ENCODE measurements around the gene ARRDC5.
"Not testable (repeated sequence)": the region's sequence is repeated elsewhere in the genome, so short reads cannot be mapped to it uniquely, and the experiment has no call there.

ARRDC5 gene

GRCh38 chr19:4908360-4908759, 5.7 kb upstream of the ARRDC5 start:
- Histone ChIP-seq H3K79me2 (no peaks in the 10 kb centered on the region), H3K9me3 (ENCODE audit: control insufficient read depth, low read length) (no peaks in the 10 kb centered on the region), H3K36me3 (ENCODE audit: control insufficient read depth, insufficient read depth, low read length) (no peaks in the 10 kb centered on the region), H3K27me3 (ENCODE audit: control insufficient read depth, insufficient read depth, low read length) (no peaks in the 10 kb centered on the region), H3K4me1 (no peaks in the 10 kb centered on the region), H3K9ac (no peak overlapping the region), H2AFZ (no peak overlapping the region), H3K4me3 (ENCODE audit: low read depth, low read length) (no peak overlapping the region), H3K27ac (no peak overlapping the region), H3K4me2 (ENCODE audit: low read length) (no peak overlapping the region)
- TF ChIP-seq, protein P1, sequence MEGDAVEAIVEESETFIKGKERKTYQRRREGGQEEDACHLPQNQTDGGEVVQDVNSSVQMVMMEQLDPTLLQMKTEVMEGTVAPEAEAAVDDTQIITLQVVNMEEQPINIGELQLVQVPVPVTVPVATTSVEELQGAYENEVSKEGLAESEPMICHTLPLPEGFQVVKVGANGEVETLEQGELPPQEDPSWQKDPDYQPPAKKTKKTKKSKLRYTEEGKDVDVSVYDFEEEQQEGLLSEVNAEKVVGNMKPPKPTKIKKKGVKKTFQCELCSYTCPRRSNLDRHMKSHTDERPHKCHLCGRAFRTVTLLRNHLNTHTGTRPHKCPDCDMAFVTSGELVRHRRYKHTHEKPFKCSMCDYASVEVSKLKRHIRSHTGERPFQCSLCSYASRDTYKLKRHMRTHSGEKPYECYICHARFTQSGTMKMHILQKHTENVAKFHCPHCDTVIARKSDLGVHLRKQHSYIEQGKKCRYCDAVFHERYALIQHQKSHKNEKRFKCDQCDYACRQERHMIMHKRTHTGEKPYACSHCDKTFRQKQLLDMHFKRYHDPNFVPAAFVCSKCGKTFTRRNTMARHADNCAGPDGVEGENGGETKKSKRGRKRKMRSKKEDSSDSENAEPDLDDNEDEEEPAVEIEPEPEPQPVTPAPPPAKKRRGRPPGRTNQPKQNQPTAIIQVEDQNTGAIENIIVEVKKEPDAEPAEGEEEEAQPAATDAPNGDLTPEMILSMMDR (IDR thresholded peaks at IDR 0.05), result no peak

- Histone ChIP-seq H3K27me3 (ENCODE audit: control insufficient read depth, insufficient read depth, low read length) (no peaks in the 10 kb centered on the region), H3K36me3 (ENCODE audit: control insufficient read depth, insufficient read depth, low read length) (no peaks in the 10 kb centered on the region), H3K4me1 (no peaks in the 10 kb centered on the region), H3K27ac (no peak overlapping the region), H3K79me2 (no peaks in the 10 kb centered on the region), H3K9me3 (ENCODE audit: control insufficient read depth, low read length) (no peaks in the 10 kb centered on the region), H3K4me3 (ENCODE audit: low read depth, low read length) (no peak overlapping the region), H3K4me2 (ENCODE audit: low read length) (no peak overlapping the region), H2AFZ (no peak overlapping the region), H3K9ac (no peak overlapping the region)
- TF ChIP-seq, protein P1 (IDR thresholded peaks at IDR 0.05), result no peak
Observed at GRCh38 chr19:4906963-4907362, 4.3 kb upstream of the ARRDC5 start.

GRCh38 chr19:4904481-4904880, 1.8 kb upstream of the ARRDC5 start:
- no peaks in the 10 kb centered on the region for H3K9me3 ChIP-seq (ENCODE audit: control insufficient read depth, low read length)
- H3K79me2 ChIP-seq, result no peaks in the 10 kb centered on the region
- H2AFZ ChIP-seq, result no peak overlapping the region
- H3K9ac ChIP-seq, result no peak overlapping the region
- no peaks in the 10 kb centered on the region for H3K36me3 ChIP-seq (ENCODE audit: control insufficient read depth, insufficient read depth, low read length)
- no peaks in the 10 kb centered on the region for H3K4me1 ChIP-seq
- no peaks in the 10 kb centered on the region for H3K27me3 ChIP-seq (ENCODE audit: control insufficient read depth, insufficient read depth, low read length)
- H3K4me2 ChIP-seq (ENCODE audit: low read length), result no peak overlapping the region
- H3K27ac ChIP-seq, result no peak overlapping the region
- no peak overlapping the region for H3K4me3 ChIP-seq (ENCODE audit: low read depth, low read length)
- TF ChIP-seq, protein P1 (IDR thresholded peaks at IDR 0.05), result no peak

DNA sequence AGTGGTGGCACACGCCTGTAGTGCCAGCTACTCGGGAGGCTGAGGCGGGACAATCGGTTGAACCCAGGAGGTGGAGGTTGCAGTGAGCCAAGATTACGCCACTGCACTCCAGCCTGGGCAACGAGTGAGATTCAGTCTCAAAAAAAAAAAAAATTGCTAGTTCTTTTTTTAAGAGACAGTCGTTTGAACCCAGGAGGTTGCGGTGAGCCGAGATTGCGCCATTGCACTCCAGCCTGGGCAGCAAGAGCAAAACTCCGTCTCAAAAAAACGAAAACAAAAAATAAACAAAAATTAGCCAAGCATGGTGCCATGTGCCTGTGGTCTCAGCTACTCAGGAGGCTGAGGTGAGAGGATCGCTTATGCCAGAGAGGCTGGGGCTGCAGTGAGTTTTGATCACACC, 1.8 kb downstream of the ARRDC5 start:
- H3K4me1 ChIP-seq; H3K4me3 ChIP-seq (ENCODE audit: low read depth, low read length); H3K79me2 ChIP-seq; H2AFZ ChIP-seq; H3K9me3 ChIP-seq (ENCODE audit: control insufficient read depth, low read length); H3K9ac ChIP-seq; H3K27me3 ChIP-seq (ENCODE audit: control insufficient read depth, insufficient read depth, low read length); H3K27ac ChIP-seq; H3K36me3 ChIP-seq (ENCODE audit: control insufficient read depth, insufficient read depth, low read length); H3K4me2 ChIP-seq (ENCODE audit: low read length): not testable (repeated sequence)

DNA sequence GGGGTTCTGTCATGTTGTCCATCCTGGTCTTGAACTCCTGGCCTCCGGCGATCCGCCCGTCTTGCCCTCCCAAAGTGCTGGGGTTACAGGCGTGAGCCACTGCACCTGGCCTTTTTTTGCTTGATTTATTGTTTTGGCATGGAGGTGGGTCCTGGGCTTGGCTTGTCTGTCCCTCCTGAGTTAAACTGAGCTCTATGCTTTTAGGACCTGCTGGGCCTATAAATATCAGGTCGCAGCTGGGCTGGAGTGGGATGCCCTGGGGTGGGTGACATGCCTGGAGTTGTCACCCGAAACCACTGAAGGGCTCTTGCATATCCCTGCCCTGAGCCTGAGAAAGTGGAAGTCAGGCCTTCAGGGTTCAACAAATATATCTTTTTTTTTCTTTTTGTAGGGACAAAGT, 5.5 kb downstream of the ARRDC5 start:
- Histone ChIP-seq H3K4me1 (no peaks in the 10 kb centered on the region), H3K4me2 (ENCODE audit: low read length) (no peak overlapping the region), H3K79me2 (no peaks in the 10 kb centered on the region), H2AFZ (no peak overlapping the region), H3K27ac (no peak overlapping the region), H3K36me3 (ENCODE audit: control insufficient read depth, insufficient read depth, low read length) (no peaks in the 10 kb centered on the region), H3K27me3 (ENCODE audit: control insufficient read depth, insufficient read depth, low read length) (no peaks in the 10 kb centered on the region), H3K9ac (no peak overlapping the region), H3K9me3 (ENCODE audit: control insufficient read depth, low read length) (no peaks in the 10 kb centered on the region), H3K4me3 (ENCODE audit: low read depth, low read length) (no peak overlapping the region)
- TF ChIP-seq, protein P1 (IDR thresholded peaks at IDR 0.05), result no peak
